Activated gamma-delta T cell (primary cell): ENCODE results near the gene GOLGA6L10.
"Not testable (repeated sequence)": the region's sequence is repeated elsewhere in the genome, so short reads cannot be mapped to it uniquely, and the experiment has no call there.

Experiments used
- DNase-seq: peaks from one replicate; lab custom pipeline; 2025; lab: John Stamatoyannopoulos, UW
- total RNA-seq, 2 donors: gene quantifications; one replicate each; lab custom pipeline; 2026; lab: John Stamatoyannopoulos, UW

Gene GOLGA6L10
- total RNA-seq, result 0.13 to 1.1 reads per million in 2 donors

GRCh38 chr15:82349375-82349774 is at the start of gene GOLGA6L10:
TSS of gene GOLGA6L10 (minus strand) at chr15:82349475. CDS start at chr15:82349375, 100 bp downstream.
- DNase-seq, result not testable (repeated sequence)

GRCh38 chr15:82398785-82399184 is 49.5 kb upstream of the GOLGA6L10 start:
- DNase-seq, result no peak

- no peak for DNase-seq
Measured at GRCh38 chr15:82397817-82398216, 48.5 kb upstream of the GOLGA6L10 start.

- not testable (repeated sequence) for DNase-seq
Measured at GRCh38 chr15:82395788-82396187, 46.5 kb upstream of the GOLGA6L10 start.

- DNase-seq, result no peak
Measured at GRCh38 chr15:82393671-82394070, 44.4 kb upstream of the GOLGA6L10 start.

GRCh38 chr15:82392077-82392476 is 42.8 kb upstream of the GOLGA6L10 start:
- not testable (repeated sequence) for DNase-seq

- not testable (repeated sequence) for DNase-seq
Measured at GRCh38 chr15:82390152-82390551, 40.9 kb upstream of the GOLGA6L10 start.

- not testable (repeated sequence) for DNase-seq
Measured at GRCh38 chr15:82387209-82387608, 37.9 kb upstream of the GOLGA6L10 start.

GRCh38 chr15:82381330-82381955 is 32.2 kb upstream of the GOLGA6L10 start:
- DNase-seq, result not testable (repeated sequence)

GRCh38 chr15:82379552-82379951 is 30.3 kb upstream of the GOLGA6L10 start:
- not testable (repeated sequence) for DNase-seq

GRCh38 chr15:82373661-82374060 is 24.4 kb upstream of the GOLGA6L10 start:
- DNase-seq, result not testable (repeated sequence)

GRCh38 chr15:82371656-82372055 is 22.4 kb upstream of the GOLGA6L10 start:
- DNase-seq, result no peak

- DNase-seq, result not testable (repeated sequence)
Measured at GRCh38 chr15:82367790-82368189, 18.5 kb upstream of the GOLGA6L10 start.

GRCh38 chr15:82365692-82366323 is 16.5 kb upstream of the GOLGA6L10 start:
- DNase-seq, result not testable (repeated sequence)

- not testable (repeated sequence) for DNase-seq
Measured at GRCh38 chr15:82364548-82364947, 15.3 kb upstream of the GOLGA6L10 start.

GRCh38 chr15:82362790-82363189 is 13.5 kb upstream of the GOLGA6L10 start:
- DNase-seq, result not testable (repeated sequence)

GRCh38 chr15:82360618-82361017 is 11.3 kb upstream of the GOLGA6L10 start:
- not testable (repeated sequence) for DNase-seq

- DNase-seq, result not testable (repeated sequence)
Measured at GRCh38 chr15:82355055-82355454, 5.8 kb upstream of the GOLGA6L10 start.

- not testable (repeated sequence) for DNase-seq
Measured at GRCh38 chr15:82354546-82354945, 5.3 kb upstream of the GOLGA6L10 start.

GRCh38 chr15:82347645-82348044 is 1.6 kb downstream of the GOLGA6L10 start:
- DNase-seq, result not testable (repeated sequence)

GRCh38 chr15:82345176-82345575 is 4.1 kb downstream of the GOLGA6L10 start:
- not testable (repeated sequence) for DNase-seq

GRCh38 chr15:82344421-82344820 is 4.9 kb downstream of the GOLGA6L10 start:
- not testable (repeated sequence) for DNase-seq

GRCh38 chr15:82343851-82344250 is 5.4 kb downstream of the GOLGA6L10 start:
- DNase-seq, result not testable (repeated sequence)
